PC-3 (cell line): ENCODE measurements around the gene LUC7L.

ENCODE experiments used
- EZH2 ChIP-seq: fragments of 300-600 bp; sonication (generic); IDR thresholded peaks from one replicate; pipeline ENCODE4 v1.6.1; 2017; ENCODE audit warnings: antibody characterized with exemption, mild to moderate bottlenecking, low read length; ENCODE audit not compliant: unreplicated experiment
- EZH2phosphoT487 ChIP-seq: fragments of 300-600 bp; sonication (generic); IDR thresholded peaks from 2 replicates; pipeline ENCODE4 v1.6.1; 2018; ENCODE audit warnings: mild to moderate bottlenecking, antibody characterized with exemption, low read length, borderline replicate concordance
- TF ChIP-seq, protein P1 (sequence below): fragments of 300-600 bp; sonication (generic); conservative IDR thresholded peaks from 2 replicates; pipeline ENCODE4 v1.5.1; 2017; ENCODE audit warnings: antibody characterized with exemption, low read depth, mild to moderate bottlenecking, low read length

GRCh38 chr16:180101-180675 is 49.1 kb downstream of the LUC7L start, which contains the start of gene HBQ1:
- TF ChIP-seq, protein P1, sequence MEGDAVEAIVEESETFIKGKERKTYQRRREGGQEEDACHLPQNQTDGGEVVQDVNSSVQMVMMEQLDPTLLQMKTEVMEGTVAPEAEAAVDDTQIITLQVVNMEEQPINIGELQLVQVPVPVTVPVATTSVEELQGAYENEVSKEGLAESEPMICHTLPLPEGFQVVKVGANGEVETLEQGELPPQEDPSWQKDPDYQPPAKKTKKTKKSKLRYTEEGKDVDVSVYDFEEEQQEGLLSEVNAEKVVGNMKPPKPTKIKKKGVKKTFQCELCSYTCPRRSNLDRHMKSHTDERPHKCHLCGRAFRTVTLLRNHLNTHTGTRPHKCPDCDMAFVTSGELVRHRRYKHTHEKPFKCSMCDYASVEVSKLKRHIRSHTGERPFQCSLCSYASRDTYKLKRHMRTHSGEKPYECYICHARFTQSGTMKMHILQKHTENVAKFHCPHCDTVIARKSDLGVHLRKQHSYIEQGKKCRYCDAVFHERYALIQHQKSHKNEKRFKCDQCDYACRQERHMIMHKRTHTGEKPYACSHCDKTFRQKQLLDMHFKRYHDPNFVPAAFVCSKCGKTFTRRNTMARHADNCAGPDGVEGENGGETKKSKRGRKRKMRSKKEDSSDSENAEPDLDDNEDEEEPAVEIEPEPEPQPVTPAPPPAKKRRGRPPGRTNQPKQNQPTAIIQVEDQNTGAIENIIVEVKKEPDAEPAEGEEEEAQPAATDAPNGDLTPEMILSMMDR = no peak
- no peak for TF ChIP-seq EZH2phosphoT487
- no peak for TF ChIP-seq EZH2
